K562 (cell line): ENCODE results near the gene RAB26. TPM values are rescaled to one million over a fixed set of nuclear protein-coding genes. Genes with fewer than 3 reads are reported as not detected.

Experiments used
- ATAC-seq: fragments of 200-7000 bp; cut with Tn5 transposase; 3 replicates; pipeline ENCODE4 v1.9.1; 2020; ENCODE audit warnings: moderate library complexity
- BruUV-seq: library from RNA; stranded (reverse); fragments of 400-500 nt; replicated peaks from 2 replicates; lab custom pipeline; 2021; lab: Mats Ljungman, UMichigan
- CTCF ChIA-PET: fragments of 300-600 bp; formaldehyde crosslinking; extraction: SDS; loops from one replicate; lab custom pipeline; 2021; ENCODE audit warnings: low intra/inter-chr PET ratio; lab: Yijun Ruan, JAX
- POLR2A ChIA-PET: fragments of 300-600, 350-650 bp; sonication (Branson Sonifier 250); formaldehyde crosslinking; extraction: SDS; loops from one replicate; lab custom pipeline; 2021; ENCODE audit warnings: antibody characterized with exemption, inconsistent platforms; lab: Yijun Ruan, JAX
- DNase-seq, 4 experiments: peaks; one replicate each; pipeline versions ENCODE4 v3.0.0 to v3.0.0-alpha.2; 2011 to 2018; ENCODE audit warnings: low spot score in 3 of 4, mixed read lengths in 3 of 4; ENCODE audit errors: extremely low read depth in 1 of 4
- FAIRE-seq: peaks from 2 replicates; lab custom pipeline; 2011; peaks lifted over from hg19 to GRCh38; lab: Jason Lieb, UNC
- H2AFZ ChIP-seq: 2 replicates; pipeline ENCODE4 v1.6.0; 2011; ENCODE audit warnings: low read depth, low read length, control low read depth, inconsistent platforms
- H3K27ac ChIP-seq: fragments of 200-600 bp; 3 replicates; pipeline ENCODE4 v1.8.0; 2011; ENCODE audit warnings: low read depth, mild to moderate bottlenecking, control low read depth, inconsistent platforms, low read length, moderate library complexity, mixed read lengths; ENCODE audit errors: extremely low read depth
- H3K27me3 ChIP-seq, 2 experiments: fragments of 300-600 bp in 1 of 2; 2 replicates in 1 of 2; 3 replicates in 1 of 2; pipeline versions ENCODE4 v1.6.0 to v1.8.0; 2011; ENCODE audit warnings: inconsistent platforms in 2 of 2, low read length in 2 of 2, mild to moderate bottlenecking in 1 of 2, mixed read lengths in 1 of 2, moderate library complexity in 1 of 2; ENCODE audit not compliant: control insufficient read depth in 2 of 2, insufficient read depth in 2 of 2
- H3K36me3 ChIP-seq: fragments of 300-600 bp; 3 replicates; pipeline ENCODE4 v1.8.0; 2011; ENCODE audit warnings: mild to moderate bottlenecking, low read length, inconsistent platforms; ENCODE audit not compliant: control insufficient read depth, insufficient read depth
- H3K4me1 ChIP-seq, 2 experiments: fragments of 200-600 bp in 1 of 2; replicated peaks in 1 of 2; 2 replicates in 1 of 2; 3 replicates in 1 of 2; pipeline versions ENCODE4 v1.5.1 to v1.8.0; 2011; ENCODE audit warnings: inconsistent platforms in 2 of 2, low read length in 2 of 2, mild to moderate bottlenecking in 1 of 2, mixed read lengths in 1 of 2, moderate library complexity in 1 of 2; ENCODE audit not compliant: control insufficient read depth in 2 of 2, insufficient read depth in 2 of 2
- H3K4me2 ChIP-seq: 2 replicates; pipeline ENCODE4 v1.6.1; 2011; ENCODE audit warnings: low read length, control low read depth, inconsistent platforms, mixed read lengths; ENCODE audit not compliant: insufficient read depth
- H3K4me3 ChIP-seq: fragments of 200-600 bp; sonication (generic), shearing (Covaris generic); 2 replicates; pipeline ENCODE4 v1.5.1; 2016; ENCODE audit warnings: control low read depth, inconsistent platforms
- H3K79me2 ChIP-seq: fragments of 200-600 bp; 3 replicates; pipeline ENCODE4 v1.8.0; 2011; ENCODE audit warnings: low read length, inconsistent platforms; ENCODE audit not compliant: control insufficient read depth, insufficient read depth
- H3K9ac ChIP-seq, 2 experiments: 2 replicates each; pipeline versions ENCODE4 v1.6.0 to v1.6.1; 2011; ENCODE audit warnings: low read depth in 2 of 2, low read length in 2 of 2, control low read depth in 1 of 2, inconsistent platforms in 1 of 2, mild to moderate bottlenecking in 1 of 2, mixed read lengths in 1 of 2; ENCODE audit not compliant: insufficient read depth in 1 of 2
- H3K9me1 ChIP-seq: one replicate; pipeline ENCODE4 v1.6.0; 2011; ENCODE audit warnings: inconsistent platforms, mild to moderate bottlenecking, low read length, moderate library complexity; ENCODE audit not compliant: control insufficient read depth, insufficient read depth
- H3K9me3 ChIP-seq: replicated peaks from 2 replicates; pipeline ENCODE4 v1.5.1; 2011; ENCODE audit warnings: low read depth, low read length, inconsistent platforms; ENCODE audit not compliant: control insufficient read depth, insufficient read depth
- H4K20me1 ChIP-seq: replicated peaks from 2 replicates; pipeline ENCODE4 v1.6.1; 2011; ENCODE audit warnings: low read length, inconsistent platforms, mixed read lengths; ENCODE audit not compliant: control insufficient read depth, insufficient read depth
- E2F6 ChIP-seq, 2 experiments: IDR thresholded peaks; 2 replicates each; pipeline ENCODE4 v1.6.1; 2011; ENCODE audit warnings: borderline replicate concordance in 1 of 2, control low read depth in 1 of 2, low read depth in 1 of 2, low read length in 1 of 2, mild to moderate bottlenecking in 1 of 2, mixed read lengths in 1 of 2, moderate library complexity in 1 of 2; ENCODE audit not compliant: insufficient read depth in 1 of 2, insufficient read length in 1 of 2, poor library complexity in 1 of 2, severe bottlenecking in 1 of 2; ENCODE audit errors: extremely low read depth in 1 of 2
- ID3 ChIP-seq, 2 experiments: fragments of 250-450 bp in 1 of 2; fragments of 450-650 bp in 1 of 2; sonication (Bioruptor Pico) in 1 of 2; IDR thresholded peaks; 2 replicates each; pipeline versions ENCODE4 v1.6.1 to v1.8.0; 2016 to 2021; ENCODE audit warnings: mild to moderate bottlenecking in 2 of 2, moderate library complexity in 2 of 2, missing compliant biosample characterization in 1 of 2, missing genetic modification characterization in 1 of 2
- ZBTB33 ChIP-seq: sonication (generic); formaldehyde crosslinking; IDR thresholded peaks from 2 replicates; pipeline ENCODE4 v1.8.1; 2023; ENCODE audit warnings: mild to moderate bottlenecking, missing genetic modification reagents
- WGBS: fragments of 100-300 bp; shearing (Covaris generic); methylation state at CpG from one replicate; pipeline ENCODE4 v1.1.6; 2016; ENCODE audit warnings: low coverage, mixed read lengths; ENCODE audit not compliant: insufficient coverage; ENCODE audit errors: missing lambda C conversion rate; 5-methylcytosine and 5-hydroxymethylcytosine counted together
- in situ Hi-C: fragments of 300-500 bp; cut with MboI; formaldehyde crosslinking; loops from 4 replicates; pipeline ENCODE4 v1.15.0; 2018; ENCODE audit warnings: inconsistent platforms, mixed read lengths
- intact Hi-C: fragments of 100-400 bp; cut with micrococcal nuclease; formaldehyde crosslinking; loops from 2 replicates; pipeline ENCODE4 v1.14.2; 2022
- polyA plus RNA-seq, 8 experiments: library from polyadenylated mRNA; depleted of rRNA in 4 of 8; stranded (reverse) in 5 of 8; unstranded in 3 of 8; fragments of >200 nt; fragmentation: Nextera tagmentation in 2 of 8; fragmentation: Illumina TruSeq in 1 of 8; extraction: Ambion mirVana in 2 of 8; extraction: Trizol in 1 of 8; gene quantifications; 2 replicates each; pipeline versions ENCODE4 v1.2.1 to v1.2.3, GENCODE V29; 2011 to 2014; ENCODE audit warnings: inconsistent platforms in 1 of 8, missing spikeins in 1 of 8
- total RNA-seq, 7 experiments: library from RNA; depleted of rRNA in 6 of 7; stranded (reverse); fragments of >200 nt in 6 of 7; fragmentation: Illumina TruSeq in 2 of 7; extraction: Trizol in 2 of 7; gene quantifications; 2 replicates each; pipeline versions ENCODE4 v1.2.1 to v1.2.3, GENCODE V29; 2011 to 2021; ENCODE audit warnings: low replicate concordance in 1 of 7

RAB26 gene
- total and polyA plus RNA-seq, 9 of the 15 experiments (the other 6 are each of a cell fraction or from before 2014, with no cell fraction given): 0.25 to 6.1 (median 2.1) TPM

- H3K27me3 ChIP-seq: no peaks in the 10 kb centered on the region
- no peaks in the 10 kb centered on the region for H3K36me3 ChIP-seq
- peak overlapping the region in 1 of 2 experiments; percentile 10; a peak in 1 of 4 replicates for H3K9ac ChIP-seq
- no peaks in the 10 kb centered on the region for H3K9me1 ChIP-seq
- H3K79me2 ChIP-seq: no peaks in the 10 kb centered on the region
- no peaks in the 10 kb centered on the region for H4K20me1 ChIP-seq
- no peaks in the 10 kb centered on the region for H3K9me3 ChIP-seq
- in situ Hi-C loops: no loop called here
- DNase-seq: no peak
- no peak for ATAC-seq
- no peak for FAIRE-seq
- no TSS peak for BruUV-seq
- no peak overlapping the region for H3K4me2 ChIP-seq
- TF ChIP-seq ID3 (CRISPR knock-in tag; IDR thresholded peaks at IDR 0.05): no peak
- no peak for TF ChIP-seq ID3 (tag; IDR thresholded peaks at IDR 0.05)
- peak in 1 of 2 experiments; percentile 19 for TF ChIP-seq E2F6 (IDR thresholded peaks at IDR 0.05; ENCODE audit: borderline replicate concordance in 1 of 2, extremely low read depth in 1 of 2, insufficient read depth in 1 of 2, insufficient read length in 1 of 2, low read depth in 1 of 2, low read length in 1 of 2, poor library complexity in 1 of 2, severe bottlenecking in 1 of 2)
- TF ChIP-seq ZBTB33 (CRISPR knock-in tag): peak; percentile 67
- intact Hi-C loops: no loop called here
- no peak overlapping the region for H3K4me3 ChIP-seq
- WGBS: 43% methylated on average over 15 of the region's 20 CpGs
- H2AFZ ChIP-seq: no peak overlapping the region
- POLR2A ChIA-PET: interaction anchor here (0.7 to 1.9 kb wide), 3 partner anchors 8 to 30 kb away, joined by 4 to 6 read pairs (median 4); partner anchors contain the start of gene TRAF7
- H3K4me1 ChIP-seq: peaks cover 2 to 87% of the 10 kb centered on the region in 2 experiments; a peak in 3 of 5 replicates
- no peak overlapping the region for H3K27ac ChIP-seq
- CTCF ChIA-PET: no interaction called here
Observed at GRCh38 chr16:2184962-2185361, 36.5 kb downstream of the RAB26 start.
